Epithelial cell of esophagus (primary cell): ENCODE results near the gene S1PR4.

Experiments
- DNase-seq: peaks from one replicate; pipeline ENCODE4 v3.0.0; 2010; ENCODE audit warnings: low read depth
- H3K4me3 ChIP-seq: 2 replicates; pipeline ENCODE4 v1.5.1; 2011; ENCODE audit warnings: mild to moderate bottlenecking, low read length, control low read depth
- CTCF ChIP-seq: IDR thresholded peaks from 2 replicates; pipeline ENCODE4 v1.5.1; 2011; ENCODE audit warnings: low read depth, mild to moderate bottlenecking, low read length, control low read depth, inconsistent platforms; ENCODE audit not compliant: insufficient read depth; ENCODE audit errors: missing control alignments

Gene S1PR4

DNA sequence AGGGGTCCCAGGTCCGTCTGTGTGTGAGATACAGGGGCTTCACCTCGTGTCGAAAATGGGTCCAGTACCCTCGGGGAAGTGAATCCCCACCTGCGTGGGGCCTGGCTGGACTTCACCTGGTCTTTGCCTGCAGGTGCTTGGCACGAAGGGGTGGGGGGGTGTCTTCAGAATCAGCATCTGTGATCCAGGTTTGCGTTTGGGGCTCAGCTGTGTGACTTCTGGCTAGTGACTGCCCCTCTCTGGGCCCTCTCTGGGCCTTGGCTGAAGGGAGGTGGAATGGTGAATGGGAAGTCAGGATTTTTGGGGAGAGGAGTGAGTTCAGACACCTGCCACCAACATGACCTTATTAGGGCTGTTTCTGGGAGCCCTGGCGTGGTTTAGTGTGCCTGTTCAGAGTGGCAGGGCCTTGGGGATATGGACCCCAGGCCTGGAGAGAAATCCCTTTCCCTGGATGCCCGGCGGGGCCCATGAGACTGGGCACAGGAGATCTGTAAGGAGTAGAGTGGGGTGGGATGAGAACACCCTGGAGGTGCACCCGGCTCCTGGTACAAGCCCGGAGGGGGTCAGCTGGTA, 48.6 kb downstream of the S1PR4 start:
- DNase-seq: no peak
- TF ChIP-seq CTCF: no peak

GRCh38 chr19:3229346-3229743, 50.8 kb downstream of the S1PR4 start:
- no peak for TF ChIP-seq CTCF
- DNase-seq: no peak
- H3K4me3 ChIP-seq: no peak overlapping the region

More for the DNA sequence above, 48.6 kb downstream of the S1PR4 start:
- H3K4me3 ChIP-seq: no peak overlapping the region
